ENCODE results near the gene CPSF7. TPM values are rescaled to one million over a fixed set of nuclear protein-coding genes. Genes with fewer than 3 reads are reported as not detected.

CPSF7 gene
- total and polyA plus RNA-seq, 2 experiments from 2014 or later, result 27.5 to 39.6 TPM

DNA sequence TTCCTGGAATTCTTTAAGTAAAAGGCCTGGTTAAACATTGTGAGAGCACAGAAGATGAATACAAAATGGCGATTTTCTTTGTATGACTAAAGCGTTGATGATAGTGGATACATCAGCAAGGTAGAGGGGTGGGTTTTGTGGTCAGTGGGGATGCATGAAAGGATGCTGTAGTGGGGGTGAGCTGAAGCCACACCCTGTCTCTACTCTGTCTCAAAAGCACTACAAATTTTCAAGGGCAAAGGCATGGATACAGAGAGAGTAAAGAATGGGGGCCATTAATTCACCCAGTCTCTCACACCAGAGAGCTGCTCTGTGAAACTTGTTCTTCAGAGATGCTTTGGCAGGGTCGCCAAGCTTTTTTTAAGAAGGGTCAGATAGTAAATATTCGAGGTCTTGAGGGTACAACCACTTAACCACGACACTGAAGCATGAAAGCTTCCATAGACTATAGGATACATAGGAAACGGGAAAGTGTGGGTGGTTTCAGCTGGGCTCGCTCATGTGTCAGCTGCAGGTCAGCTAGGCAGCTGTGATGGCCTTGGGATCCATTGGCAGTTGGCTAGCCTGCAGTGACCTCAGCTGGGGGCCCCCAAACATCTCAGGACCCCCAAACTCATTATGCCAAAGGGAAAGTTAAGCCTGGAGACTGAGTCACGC lies 59.3 kb downstream of the CPSF7 start:
- 95% methylated on average over 8 of the region's 8 CpGs for WGBS (ENCODE audit: low lambda C conversion rate, missing lambda C conversion rate)
- Histone ChIP-seq H3K79me2 (no peaks in the 10 kb centered on the region), H3K36me3 (replicated peaks; ENCODE audit: insufficient read depth, low read depth) (no peaks in the 10 kb centered on the region), H3K27me3 (no peaks in the 10 kb centered on the region), H3K4me3 (no peak overlapping the region), H3K9me3 (ENCODE audit: low read depth) (no peaks in the 10 kb centered on the region), H4K20me1 (ENCODE audit: insufficient read depth, poor library complexity, severe bottlenecking) (no peaks in the 10 kb centered on the region), H3K9me2 (replicated peaks; ENCODE audit: insufficient read depth) (no peaks in the 10 kb centered on the region), H2AFZ (no peak overlapping the region), H3K4me2 (no peak overlapping the region), H3K27ac (no peak overlapping the region), H3K4me1 (ENCODE audit: insufficient read depth) (no peaks in the 10 kb centered on the region)
- no peak for DNase-seq (ENCODE audit: low spot score)
- TF ChIP-seq EZH2phosphoT487 (IDR thresholded peaks at IDR 0.05; ENCODE audit: low read depth, severe bottlenecking, unreplicated experiment), result no peak
- TF ChIP-seq EZH2 (IDR thresholded peaks at IDR 0.05; ENCODE audit: borderline replicate concordance), result no peak
- TF ChIP-seq, protein P1, sequence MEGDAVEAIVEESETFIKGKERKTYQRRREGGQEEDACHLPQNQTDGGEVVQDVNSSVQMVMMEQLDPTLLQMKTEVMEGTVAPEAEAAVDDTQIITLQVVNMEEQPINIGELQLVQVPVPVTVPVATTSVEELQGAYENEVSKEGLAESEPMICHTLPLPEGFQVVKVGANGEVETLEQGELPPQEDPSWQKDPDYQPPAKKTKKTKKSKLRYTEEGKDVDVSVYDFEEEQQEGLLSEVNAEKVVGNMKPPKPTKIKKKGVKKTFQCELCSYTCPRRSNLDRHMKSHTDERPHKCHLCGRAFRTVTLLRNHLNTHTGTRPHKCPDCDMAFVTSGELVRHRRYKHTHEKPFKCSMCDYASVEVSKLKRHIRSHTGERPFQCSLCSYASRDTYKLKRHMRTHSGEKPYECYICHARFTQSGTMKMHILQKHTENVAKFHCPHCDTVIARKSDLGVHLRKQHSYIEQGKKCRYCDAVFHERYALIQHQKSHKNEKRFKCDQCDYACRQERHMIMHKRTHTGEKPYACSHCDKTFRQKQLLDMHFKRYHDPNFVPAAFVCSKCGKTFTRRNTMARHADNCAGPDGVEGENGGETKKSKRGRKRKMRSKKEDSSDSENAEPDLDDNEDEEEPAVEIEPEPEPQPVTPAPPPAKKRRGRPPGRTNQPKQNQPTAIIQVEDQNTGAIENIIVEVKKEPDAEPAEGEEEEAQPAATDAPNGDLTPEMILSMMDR (IDR thresholded peaks at IDR 0.05; ENCODE audit: poor library complexity), result no peak

DNA sequence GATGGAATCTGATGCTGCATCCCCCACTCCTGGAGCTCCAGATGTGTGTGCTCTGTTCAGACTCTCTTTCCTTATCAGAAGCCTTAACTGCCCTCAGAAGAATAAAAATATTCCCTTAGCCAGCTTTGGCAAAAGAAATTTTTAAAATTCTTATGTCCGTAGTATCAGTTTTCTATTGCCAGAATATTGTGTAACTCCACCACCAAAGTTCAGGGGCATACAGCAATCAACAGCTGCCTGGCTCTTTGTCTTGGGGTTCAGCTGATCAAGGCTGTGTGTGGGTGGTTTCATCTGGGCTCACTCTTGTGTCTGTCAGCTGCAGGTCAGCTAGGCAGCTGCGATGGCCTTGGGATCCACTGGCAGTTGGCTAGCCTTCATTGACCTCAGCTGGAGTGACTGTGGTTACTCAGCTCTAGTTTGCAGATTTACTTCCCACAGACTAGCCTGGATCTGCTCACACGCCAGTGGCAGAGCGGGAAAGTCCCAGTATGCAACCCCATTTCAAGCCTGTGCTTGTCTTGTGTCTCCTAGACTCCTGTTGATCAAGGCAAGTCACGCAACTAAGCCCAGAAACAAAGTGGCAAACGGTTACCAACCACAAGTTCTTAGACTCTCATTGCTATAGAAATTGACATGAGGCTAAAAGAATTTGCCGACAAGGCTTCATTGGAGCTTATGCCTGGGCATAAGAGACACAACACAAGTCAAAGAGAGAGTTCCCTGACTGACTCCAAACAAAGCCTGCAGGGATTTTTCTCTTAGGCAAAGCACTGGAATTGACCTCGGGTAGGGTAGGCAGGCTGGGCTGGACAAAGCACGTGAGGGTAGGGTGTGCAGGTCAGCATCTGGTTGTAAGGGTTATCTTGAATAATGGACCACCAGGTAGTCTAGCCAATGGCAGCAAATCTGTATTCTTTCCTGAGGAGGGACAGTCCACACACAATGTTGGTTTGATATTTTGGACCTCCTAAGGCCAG lies 60.1 kb downstream of the CPSF7 start:
- Histone ChIP-seq H4K20me1 (ENCODE audit: insufficient read depth, poor library complexity, severe bottlenecking) (no peaks in the 10 kb centered on the region), H3K79me2 (no peaks in the 10 kb centered on the region), H3K9me2 (replicated peaks; ENCODE audit: insufficient read depth) (no peaks in the 10 kb centered on the region), H3K4me3 (no peak overlapping the region), H3K4me1 (ENCODE audit: insufficient read depth) (no peaks in the 10 kb centered on the region), H3K27me3 (no peaks in the 10 kb centered on the region), H3K9me3 (ENCODE audit: low read depth) (no peaks in the 10 kb centered on the region), H3K4me2 (no peak overlapping the region), H3K27ac (peak overlapping the region; percentile 1), H2AFZ (no peak overlapping the region), H3K36me3 (replicated peaks; ENCODE audit: insufficient read depth, low read depth) (no peaks in the 10 kb centered on the region)
- WGBS (ENCODE audit: low lambda C conversion rate, missing lambda C conversion rate), result 95% methylated on average over 9 of the region's 9 CpGs
- DNase-seq (ENCODE audit: low spot score), result no peak
- TF ChIP-seq EZH2 (IDR thresholded peaks at IDR 0.05; ENCODE audit: borderline replicate concordance) (no peak), EZH2phosphoT487 (IDR thresholded peaks at IDR 0.05; ENCODE audit: low read depth, severe bottlenecking, unreplicated experiment) (no peak)
- TF ChIP-seq, protein P1 (IDR thresholded peaks at IDR 0.05; ENCODE audit: poor library complexity), result no peak

DNA sequence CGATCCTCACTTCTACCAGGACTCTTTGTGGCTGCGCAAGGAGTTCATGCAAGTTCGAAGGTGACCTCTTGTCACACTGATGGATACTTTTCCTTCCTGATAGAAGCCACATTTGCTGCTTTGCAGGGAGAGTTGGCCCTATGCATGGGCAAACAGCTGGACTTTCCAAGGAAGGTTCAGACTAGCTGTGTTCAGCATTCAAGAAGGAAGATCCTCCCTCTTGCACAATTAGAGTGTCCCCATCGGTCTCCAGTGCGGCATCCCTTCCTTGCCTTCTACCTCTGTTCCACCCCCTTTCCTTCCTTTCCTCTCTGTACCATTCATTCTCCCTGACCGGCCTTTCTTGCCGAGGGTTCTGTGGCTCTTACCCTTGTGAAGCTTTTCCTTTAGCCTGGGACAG lies 61.1 kb downstream of the CPSF7 start:
- H3K4me1 ChIP-seq (ENCODE audit: insufficient read depth), result no peaks in the 10 kb centered on the region
- H3K27me3 ChIP-seq, result no peaks in the 10 kb centered on the region
- no peaks in the 10 kb centered on the region for H3K36me3 ChIP-seq (replicated peaks; ENCODE audit: insufficient read depth, low read depth)
- H3K27ac ChIP-seq, result no peak overlapping the region
- no peak overlapping the region for H3K4me2 ChIP-seq
- H2AFZ ChIP-seq, result no peak overlapping the region
- no peak for DNase-seq (ENCODE audit: low spot score)
- no peaks in the 10 kb centered on the region for H4K20me1 ChIP-seq (ENCODE audit: insufficient read depth, poor library complexity, severe bottlenecking)
- H3K9me2 ChIP-seq (replicated peaks; ENCODE audit: insufficient read depth), result no peaks in the 10 kb centered on the region
- H3K9me3 ChIP-seq (ENCODE audit: low read depth), result no peaks in the 10 kb centered on the region
- H3K79me2 ChIP-seq, result peaks cover 6% of the 10 kb centered on the region
- H3K4me3 ChIP-seq, result no peak overlapping the region
- WGBS (ENCODE audit: low lambda C conversion rate, missing lambda C conversion rate), result 97% methylated on average over 7 of the region's 7 CpGs
- TF ChIP-seq EZH2 (IDR thresholded peaks at IDR 0.05; ENCODE audit: borderline replicate concordance) (no peak), EZH2phosphoT487 (IDR thresholded peaks at IDR 0.05; ENCODE audit: low read depth, severe bottlenecking, unreplicated experiment) (no peak)
- TF ChIP-seq, protein P1 (IDR thresholded peaks at IDR 0.05; ENCODE audit: poor library complexity), result no peak

All from hepatocyte (in vitro differentiated cells).